NCI-H1417 (cell line): ENCODE results near the gene ZNF831.

Experiments
- DNase-seq, 3 experiments: peaks; one replicate each; lab custom pipeline; 2025; lab: John Stamatoyannopoulos, UW

The ZNF831 gene

DNA sequence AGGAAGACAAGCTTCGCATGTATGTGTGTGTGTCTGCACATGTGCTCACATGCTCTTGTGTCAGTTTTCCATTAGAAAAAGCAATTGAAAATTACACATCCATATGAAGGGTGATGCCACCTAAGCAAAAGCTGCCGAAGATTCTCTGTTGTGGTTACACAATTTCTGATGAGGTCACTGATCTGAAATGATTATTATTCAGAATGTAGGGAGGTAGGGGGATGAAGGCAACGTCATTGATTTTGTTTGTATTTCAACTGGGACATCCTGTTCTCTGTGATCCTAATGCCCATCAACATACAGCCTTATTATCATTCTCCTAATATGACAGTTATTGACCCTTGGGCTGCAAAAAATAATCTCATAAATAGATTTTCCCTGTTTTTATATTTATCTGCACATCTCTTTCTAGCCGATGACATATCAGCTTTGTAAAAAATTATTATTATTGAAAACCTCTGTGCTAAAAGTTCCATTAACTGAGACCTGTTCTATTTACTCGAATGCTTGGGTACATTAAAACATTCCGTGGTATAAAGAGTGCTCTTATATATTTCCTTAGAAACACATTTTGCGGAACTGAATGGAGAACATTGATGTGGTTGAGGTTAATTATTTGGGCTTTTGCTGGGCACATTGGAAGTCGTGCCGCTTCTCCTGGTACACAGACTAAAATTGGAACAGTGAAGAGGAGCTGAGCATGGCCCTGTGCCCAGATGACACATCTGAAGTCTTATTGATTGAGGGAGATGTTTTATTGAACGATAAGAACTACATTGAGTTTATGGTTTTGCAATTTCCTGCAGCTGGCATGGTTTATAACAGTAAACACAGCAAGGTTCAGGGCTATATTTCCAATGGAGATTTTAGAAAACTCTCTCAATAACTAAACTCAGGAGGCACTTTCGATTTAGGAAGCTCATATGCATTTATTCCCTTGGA lies 51.3 kb downstream of the ZNF831 start:
- no peak for DNase-seq

DNA sequence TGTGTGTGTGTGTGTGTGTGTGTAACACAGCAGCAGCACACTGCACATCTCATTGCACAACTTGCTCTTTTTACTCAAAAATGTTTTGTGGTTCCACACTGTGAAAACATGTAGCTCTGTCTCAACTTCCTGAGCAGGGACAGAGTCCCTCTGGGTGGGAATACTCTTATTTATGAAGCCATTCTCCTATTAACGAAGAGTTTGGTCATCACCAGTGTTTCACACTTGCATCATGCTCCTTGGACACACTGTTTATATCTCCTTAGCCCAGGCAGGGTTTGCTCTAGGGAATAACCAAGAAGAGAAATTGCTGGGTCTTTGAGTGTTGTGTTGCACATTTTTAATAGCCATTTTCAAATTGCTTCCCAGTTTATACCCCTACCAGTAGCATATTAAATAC lies 53.6 kb downstream of the ZNF831 start:
- DNase-seq: no peak

DNA sequence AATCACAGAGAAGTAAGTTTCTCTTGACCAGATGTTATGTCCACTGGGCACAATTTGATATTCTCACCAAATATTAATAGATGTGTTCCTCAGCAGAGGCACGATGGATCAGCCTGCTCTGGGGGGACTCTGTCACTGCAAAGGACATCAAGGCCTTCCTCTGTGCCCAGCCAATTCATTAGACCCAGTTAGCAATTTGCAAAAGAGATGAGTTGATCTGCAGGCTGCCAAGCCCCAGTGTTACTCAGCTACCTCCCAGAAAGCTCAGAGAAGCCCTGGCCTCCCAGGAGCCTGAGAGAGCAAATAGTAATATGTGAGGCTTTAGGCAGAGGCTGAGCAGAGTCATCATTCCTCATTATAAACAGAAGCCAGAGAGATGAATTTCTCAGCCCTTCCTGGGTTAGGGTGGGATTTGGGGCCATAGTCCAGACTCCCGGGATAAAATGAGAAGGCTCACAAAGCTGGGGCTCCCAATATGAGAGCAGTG lies 54.2 kb downstream of the ZNF831 start:
- DNase-seq: no peak

DNA sequence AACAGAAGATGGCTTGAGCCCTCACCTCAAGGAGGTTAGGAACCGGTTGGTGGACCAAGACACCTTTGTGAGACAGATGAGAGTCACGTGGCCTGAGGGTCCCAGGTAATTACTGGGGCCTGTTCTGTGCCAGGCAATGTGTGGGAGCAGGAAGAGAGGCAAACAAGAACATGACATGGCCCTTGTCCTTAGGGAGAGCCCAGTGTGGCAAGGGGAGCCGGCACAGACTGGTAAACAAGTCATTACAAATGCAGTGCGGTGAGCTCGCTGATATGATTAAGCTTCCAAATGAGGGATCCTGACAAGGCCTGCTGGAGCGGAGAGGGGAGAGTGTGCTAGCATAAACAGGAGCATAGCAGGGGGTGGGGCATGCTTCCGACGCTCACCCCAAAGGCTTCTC lies 55.6 kb downstream of the ZNF831 start:
- DNase-seq: no peak

DNA sequence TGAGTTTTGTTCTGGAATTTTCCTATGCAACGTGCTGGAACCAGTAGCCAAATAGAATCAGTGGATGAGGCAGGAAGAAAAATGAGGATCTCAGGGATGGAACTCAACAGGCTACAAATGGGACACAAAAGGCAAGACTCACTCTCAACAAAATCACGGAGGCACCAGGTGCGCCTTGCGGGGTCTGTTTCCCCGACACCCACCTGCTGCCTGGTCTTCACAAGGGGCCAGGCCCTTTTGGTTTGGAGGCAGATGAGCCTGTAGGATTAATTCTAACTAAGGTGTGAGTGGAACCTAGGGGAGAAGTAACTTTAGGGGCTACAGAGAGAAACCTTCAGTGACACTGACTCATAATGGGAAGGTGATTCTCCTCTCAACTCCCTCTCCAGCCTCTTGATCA lies 56.5 kb downstream of the ZNF831 start:
- DNase-seq: no peak

DNA sequence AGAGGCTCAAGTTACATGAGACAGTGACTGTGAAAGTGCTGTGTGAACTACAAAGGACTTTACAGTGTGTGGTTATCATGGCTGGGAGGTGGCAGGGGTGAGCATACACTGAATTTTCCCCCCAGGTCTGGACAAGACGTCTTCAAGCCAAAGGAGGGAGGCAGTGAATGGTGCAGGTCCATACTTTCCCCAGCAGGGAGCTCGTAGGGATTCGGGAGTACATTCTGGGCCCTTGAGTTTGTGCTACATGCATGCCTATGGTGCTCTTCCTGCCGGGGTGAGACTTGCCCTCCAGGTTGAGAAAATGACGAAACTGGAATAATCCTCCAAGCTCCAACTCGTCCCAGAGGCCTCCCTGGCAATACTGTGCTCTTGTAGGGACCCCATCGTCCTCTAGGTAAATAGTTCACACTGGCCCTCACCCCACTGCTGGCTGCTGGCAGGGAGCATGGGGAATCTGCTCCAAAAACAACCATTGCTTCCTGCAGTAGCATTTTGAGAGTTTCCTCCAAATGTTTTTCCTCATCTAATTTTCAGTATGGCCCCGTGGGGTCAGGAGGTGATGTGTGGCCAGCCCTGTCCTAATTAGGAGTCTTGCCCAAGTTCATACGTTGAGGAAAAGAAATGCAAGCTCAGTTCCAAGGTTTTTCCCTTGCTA lies 57.6 kb downstream of the ZNF831 start:
- DNase-seq: peak in 1 of 3 experiments; percentile 13

DNA sequence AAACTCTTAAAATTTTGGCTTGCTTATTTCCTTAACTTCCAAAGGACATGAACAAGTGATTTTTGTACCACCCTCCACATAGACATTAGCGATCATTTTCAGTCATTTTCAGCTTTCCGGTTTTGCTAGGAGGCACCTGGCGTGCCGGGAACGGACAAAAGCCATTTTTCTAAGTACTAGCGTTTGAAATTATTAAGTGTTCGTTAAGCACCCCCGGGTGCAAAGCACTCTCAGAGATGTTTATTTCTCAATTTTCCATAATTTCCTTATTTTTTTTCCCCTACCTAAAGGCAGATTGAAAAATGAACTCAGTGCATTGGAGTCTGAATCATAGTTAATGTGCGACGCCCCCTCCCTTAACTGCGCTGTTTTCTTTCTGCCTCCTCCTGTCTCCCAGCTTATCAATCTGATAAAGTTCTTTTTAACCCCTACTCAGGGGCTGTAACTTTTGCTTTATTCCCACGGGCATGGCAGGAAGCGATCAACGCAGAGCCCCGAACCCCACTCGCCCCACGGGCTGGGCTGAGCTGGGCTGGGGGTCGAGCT lies 58.2 kb downstream of the ZNF831 start:
- DNase-seq: peak in 2 of 3 experiments; percentile 65 to 77

DNA sequence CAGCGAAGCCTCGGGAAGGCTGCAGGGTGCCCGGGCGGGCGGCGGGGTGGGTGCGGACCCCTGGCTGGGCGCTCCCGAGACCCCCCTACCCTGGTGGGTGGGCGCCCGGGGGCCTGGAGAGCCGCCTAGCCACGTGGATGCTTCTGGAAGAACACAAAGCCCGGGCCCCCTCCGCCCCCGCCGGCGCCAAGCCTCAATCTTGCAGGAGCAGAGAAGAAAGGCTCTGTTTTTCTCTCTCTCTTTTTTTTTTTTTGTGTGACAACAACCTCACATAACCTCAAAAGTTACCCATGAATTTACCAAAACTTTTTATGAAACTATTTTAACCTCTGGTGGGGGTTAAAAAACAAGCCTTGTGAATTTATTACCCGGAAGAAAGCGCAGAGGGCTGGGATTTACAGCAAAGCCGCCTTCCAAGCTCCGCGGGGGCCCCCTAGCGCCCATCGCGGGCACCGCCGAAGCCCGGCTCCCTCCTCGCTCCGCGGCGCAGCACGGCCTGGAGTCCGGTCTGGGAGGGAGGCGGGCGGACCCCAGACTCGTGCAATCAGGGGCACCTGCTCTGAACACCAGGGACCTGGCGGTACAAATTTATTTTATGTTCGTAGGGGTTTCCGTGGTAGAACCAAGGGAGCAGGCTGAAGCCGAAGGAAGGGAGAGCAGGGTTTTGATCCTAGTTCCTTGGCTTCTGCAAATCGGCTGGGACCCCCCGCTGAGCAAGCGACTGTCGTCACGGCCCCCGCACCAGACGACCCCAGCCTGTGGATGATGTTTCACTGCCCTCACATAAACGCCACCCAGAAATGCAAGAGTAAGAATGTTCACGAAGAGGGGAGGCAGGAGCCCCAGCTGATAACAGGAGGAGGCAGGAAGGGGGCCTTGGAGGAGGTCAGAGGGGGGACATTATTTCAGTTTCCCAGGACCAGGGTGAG lies 58.9 kb downstream of the ZNF831 start:
- peak; percentile 70 to 92 (median 85) for DNase-seq

DNA sequence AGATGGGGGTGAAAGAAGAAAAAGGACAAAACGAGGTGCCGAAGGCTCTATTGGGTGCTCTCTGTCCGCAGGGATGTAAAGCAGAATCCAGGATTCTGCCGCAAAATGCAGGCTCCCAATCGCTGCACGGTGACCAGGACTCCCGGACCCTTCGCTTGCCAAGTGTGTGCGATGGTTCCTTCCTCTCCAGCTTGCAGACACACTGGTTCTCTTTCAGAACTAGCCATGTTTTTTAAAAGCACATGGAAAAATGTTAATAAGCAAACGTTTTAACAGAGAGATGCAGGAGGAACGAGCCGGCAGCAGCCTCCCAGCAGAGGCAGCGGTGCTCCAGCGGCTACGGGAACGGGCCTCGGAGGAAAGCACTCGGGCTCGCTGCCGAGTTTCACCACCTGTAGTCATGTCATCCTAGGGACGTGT lies 59.6 kb downstream of the ZNF831 start:
- DNase-seq: peak; percentile 23 to 75 (median 56)

DNA sequence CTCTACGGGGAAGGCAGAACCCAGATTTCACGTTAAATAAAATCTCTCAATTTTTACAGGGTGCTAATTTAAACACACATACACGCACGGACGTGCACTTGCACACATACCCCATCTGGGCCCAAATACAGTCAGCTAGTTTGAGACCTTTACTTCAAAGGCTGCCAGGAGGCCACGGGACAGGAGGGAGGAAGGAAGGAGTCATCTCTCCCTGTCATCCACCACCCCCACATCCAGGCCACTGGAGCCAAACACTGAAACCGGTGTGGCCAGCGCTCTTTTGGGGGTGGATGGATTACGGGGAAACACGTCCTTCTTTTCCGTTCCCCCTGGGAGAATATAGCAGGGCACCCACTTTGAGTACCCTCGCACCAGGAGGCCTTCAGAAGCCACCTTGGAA lies 60.1 kb downstream of the ZNF831 start:
- DNase-seq: no peak

DNA sequence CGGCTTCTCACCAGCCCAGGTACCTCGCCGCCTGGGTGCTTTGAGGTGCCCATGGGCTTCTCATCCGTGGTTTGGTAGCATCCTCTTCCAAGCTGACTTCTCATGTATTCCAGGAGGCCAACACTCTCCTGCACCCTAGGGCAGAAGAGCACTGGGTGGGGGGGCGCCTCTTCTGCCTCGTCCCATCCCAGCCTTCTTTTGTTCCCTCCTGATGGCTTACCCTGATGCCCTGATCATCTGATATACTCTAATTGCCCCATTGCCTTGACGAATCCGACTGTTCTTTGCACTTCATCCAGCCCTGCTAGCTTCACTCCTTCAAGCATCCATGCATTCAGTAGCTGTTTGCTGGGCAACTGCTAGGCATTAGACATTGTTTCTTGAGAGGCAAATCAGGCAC lies 60.6 kb downstream of the ZNF831 start:
- no peak for DNase-seq

DNA sequence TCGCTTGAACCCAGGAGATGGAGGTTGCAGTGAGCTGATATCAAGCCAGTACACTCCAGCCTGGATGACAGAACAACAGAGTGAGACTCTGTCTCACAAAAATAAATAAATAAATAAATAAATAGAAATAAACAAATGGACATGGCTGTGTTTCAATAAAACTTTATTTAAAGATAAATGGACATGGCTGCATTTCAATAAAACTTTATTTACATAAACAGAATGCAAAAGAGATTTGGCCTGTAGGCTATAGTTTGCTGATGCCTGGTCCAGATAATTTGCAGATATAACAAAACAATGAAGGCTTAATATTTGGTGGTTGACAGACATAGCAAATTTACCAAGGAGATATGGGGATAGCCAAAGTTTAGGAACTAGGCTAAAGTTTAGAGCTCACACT lies 66.8 kb downstream of the ZNF831 start:
- DNase-seq: no peak

DNA sequence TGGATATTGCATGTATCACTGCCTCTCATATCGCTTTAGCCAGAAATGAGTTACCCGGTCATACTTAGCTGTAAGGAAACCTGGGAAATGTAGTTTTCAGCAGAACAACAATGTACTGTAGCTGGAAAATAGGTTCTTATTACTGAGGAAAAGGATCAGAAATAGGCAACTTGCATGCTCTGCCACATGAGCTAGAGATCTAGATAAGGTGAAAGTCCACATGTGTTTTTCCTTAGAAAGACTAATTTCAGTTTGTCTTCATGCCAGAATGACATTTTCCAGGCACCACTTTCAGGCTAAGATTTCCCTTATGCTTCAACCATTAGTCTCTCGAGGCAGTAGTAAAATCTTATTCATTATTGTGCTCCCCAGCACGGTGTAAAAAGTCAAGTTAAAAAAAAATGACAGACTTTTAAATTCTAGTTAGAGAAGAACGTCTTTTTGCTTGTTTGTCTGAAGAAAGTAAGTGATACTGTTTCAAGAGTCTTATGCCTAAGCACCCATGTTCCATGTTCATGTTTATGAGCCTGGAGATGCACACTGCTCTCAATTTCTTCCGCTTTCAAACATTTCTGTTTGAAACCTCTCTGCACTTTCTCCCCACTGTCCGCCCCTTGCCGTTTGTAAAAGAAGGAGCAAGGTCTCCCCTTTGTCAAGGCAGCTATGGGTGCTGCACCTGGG lies 67.6 kb downstream of the ZNF831 start:
- DNase-seq: no peak

DNA sequence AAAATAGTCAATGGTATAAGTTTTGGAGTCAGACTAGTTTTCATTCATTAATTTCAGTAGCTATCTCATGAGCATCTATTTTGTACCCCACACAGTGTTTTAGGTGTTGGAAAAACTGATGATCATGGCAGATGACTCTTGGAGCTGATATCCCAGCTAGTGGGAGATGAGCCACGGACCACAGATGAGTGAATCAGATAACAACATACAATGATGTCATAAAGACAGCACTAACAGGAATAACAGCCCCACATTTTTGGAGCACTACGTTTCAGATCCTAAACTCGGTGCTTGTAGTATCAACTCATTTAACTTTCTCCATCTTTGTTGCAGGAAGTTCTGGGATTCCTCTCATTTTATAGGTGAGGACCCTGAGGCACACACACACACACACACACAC lies 69.0 kb downstream of the ZNF831 start:
- no peak for DNase-seq

DNA sequence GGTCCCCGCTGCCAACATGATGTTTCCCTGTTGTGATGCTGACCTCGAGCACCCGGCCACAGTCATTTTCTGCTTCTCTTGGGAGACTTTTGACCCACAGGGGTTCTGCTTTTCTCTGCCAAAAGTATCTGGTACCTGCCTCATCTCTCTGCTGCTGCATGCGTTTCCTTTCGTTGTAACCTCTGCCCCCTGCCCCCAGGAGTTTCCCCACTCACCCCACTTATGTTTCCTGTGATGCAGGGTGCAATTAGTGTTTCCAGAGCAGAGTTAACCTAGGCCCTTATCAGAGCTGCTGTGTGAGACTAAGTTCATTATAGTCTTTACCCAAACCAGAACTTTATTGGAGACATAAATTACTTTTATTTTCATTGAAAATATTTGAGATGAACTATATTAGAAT lies 71.6 kb downstream of the ZNF831 start:
- no peak for DNase-seq

DNA sequence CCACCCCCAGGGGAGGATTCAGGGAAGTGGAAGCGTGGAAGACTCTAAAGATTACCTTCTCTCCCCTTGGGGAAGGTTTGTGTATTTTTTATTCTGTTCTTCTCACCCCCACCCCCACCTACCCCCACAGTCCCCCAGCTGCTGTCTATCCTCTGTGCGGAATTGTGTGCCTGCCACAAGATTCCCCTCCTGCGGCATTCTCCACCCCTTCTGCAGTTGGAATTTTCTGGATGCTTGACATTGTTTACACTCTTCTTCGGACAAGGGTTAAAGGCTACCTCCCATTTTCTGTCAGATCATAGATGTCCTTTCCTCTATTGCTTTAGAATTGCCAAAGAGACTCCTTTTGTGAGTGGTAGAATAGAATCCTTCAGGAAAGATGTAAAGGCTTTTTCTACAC lies 76.4 kb downstream of the ZNF831 start:
- DNase-seq: no peak

DNA sequence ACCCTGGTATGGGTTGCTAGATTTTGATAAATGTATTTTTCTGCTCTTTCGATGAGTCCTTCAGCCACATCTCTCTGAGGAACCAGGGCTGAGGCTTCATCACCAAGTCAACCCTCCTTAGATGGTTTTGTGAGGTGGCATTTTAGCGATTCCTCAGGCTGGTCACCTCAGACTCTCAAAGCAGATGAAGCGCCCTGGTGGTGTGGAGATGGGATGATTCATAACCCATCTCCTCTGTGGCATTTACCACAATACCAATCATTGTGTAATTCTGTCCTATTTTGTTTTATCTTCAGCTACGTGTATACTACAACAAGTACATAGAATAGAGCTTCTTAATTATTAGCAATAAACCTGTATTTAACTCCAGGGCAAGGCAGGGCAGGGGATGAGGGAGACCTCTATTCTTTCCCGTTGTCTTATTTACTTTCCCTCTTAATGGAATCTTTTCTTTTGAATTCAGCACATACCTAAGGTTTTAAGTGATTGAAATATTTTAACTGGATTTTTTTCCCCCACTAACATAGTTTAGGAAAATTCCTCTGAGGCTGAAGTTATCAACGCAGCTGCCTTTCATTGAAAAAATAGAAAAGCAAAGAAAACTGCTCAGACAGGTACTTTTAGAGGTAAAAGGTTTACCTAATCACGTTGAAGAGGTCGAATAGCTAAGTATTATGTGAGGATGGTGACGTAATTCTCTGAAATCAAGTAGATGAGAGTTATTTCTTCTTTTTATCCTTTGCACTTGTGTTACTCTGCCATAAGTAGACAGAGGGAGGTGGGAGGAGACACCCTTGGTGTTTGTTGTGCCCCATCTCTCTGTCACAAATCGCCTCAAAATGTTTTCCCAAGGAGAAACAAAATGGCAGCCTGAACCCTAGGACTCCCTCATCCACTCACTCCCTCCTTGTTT lies 79.3 kb downstream of the ZNF831 start:
- DNase-seq: no peak

DNA sequence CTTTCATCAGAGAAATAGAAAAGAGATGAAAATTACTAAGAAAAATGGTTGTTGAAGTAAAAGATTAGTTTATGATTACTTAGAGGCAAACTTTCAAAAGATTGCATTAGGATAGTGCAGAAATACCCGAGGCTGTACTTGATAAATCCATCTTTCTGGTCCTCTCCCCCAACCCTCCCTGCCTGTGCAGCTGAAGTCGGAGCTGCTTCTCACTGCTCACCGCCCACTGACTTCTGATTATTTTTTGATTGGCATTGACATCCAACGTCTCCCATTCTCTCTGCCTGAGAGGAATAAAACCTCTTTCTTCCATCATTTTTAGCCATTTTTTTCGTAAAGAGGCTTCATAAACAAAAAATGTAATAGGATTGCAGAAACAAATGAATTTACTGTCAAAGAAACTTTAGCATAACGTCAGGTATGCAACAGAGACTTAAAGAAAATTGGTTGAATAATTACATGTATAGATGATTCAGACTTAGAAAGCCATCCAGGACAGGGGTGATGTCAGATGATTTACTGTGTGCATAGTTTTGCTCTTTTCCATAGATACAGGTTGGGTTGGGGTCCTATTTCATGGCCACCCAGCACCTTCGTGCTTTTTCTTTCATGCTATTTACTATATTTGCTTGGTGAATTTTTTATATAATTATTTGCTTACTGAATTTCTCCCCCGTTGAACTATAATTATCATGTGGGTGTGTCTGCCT lies 83.2 kb downstream of the ZNF831 start:
- peak in 1 of 3 experiments; percentile 35 for DNase-seq
